GM13976 (cell line): ENCODE measurements around the gene CDK4.

ENCODE experiments used
- DNase-seq: peaks from one replicate; pipeline ENCODE4 v3.0.0; 2012; ENCODE audit warnings: low spot score
- CTCF ChIP-seq: IDR thresholded peaks from 2 replicates; pipeline ENCODE4 v1.5.1; 2012; ENCODE audit warnings: borderline replicate concordance, mild to moderate bottlenecking; ENCODE audit not compliant: insufficient read depth; ENCODE audit errors: extremely low read depth, missing control alignments, control extremely low read depth
- in situ Hi-C: fragments of 300-500 bp; cut with MboI; formaldehyde crosslinking; loops from one replicate; pipeline ENCODE4 v1.12.0; 2022; ENCODE audit warnings: low sequenced_read_pairs, mixed read lengths, inconsistent platforms; ENCODE audit not compliant: unreplicated experiment

Gene CDK4

GRCh38 chr12:57762463-57762862 is 10.4 kb upstream of the CDK4 start:
- no peak for DNase-seq
- in situ Hi-C loops = no loop called here
- no peak for TF ChIP-seq CTCF

GRCh38 chr12:57761391-57761998 is 9.4 kb upstream of the CDK4 start:
- no peak for TF ChIP-seq CTCF
- no peak for DNase-seq
- in situ Hi-C loops = no loop called here

GRCh38 chr12:57760347-57760982 is 8.4 kb upstream of the CDK4 start:
- in situ Hi-C loops = no loop called here
- no peak for TF ChIP-seq CTCF
- DNase-seq = no peak

GRCh38 chr12:57759360-57759980 is 7.4 kb upstream of the CDK4 start:
- in situ Hi-C loops = no loop called here
- DNase-seq = no peak

GRCh38 chr12:57758552-57759359 is 6.6 kb upstream of the CDK4 start:
- no peak for DNase-seq
- in situ Hi-C loops = no loop called here
- no peak for TF ChIP-seq CTCF

More at GRCh38 chr12:57759360-57759980, 7.4 kb upstream of the CDK4 start:
- peak; percentile 36 for TF ChIP-seq CTCF

- no peak for TF ChIP-seq CTCF
- no peak for DNase-seq
- in situ Hi-C loops = no loop called here
Observed at GRCh38 chr12:57757771-57758170, 5.7 kb upstream of the CDK4 start.
